ENCODE results near the gene ENPP6. TPM values are rescaled to one million over a fixed set of nuclear protein-coding genes. Genes with fewer than 3 reads are reported as not detected.

ENPP6 gene
- total RNA-seq, 2 experiments from 2014 or later: not detected

DNA sequence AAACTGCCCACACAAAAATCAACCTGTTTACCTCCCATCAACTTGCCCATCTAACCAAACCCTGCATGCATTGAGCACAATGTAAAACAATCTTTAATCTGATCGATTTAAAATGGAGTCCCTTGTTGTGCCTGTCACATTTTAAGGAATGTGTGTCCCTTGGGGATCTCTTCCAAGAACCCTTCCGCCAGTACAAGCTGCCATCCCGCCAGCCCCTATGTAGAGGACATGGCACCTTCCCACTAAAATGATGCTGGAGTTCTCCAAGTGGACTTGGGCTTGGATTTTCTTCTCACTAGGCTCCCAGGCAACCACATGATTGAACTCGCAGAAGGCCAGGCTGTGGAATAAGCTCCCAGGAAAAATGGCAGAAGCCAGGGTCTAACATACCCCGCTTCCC lies 45.8 kb upstream of the ENPP6 start:
- DNase-seq (ENCODE audit: low spot score): no peak
- Histone ChIP-seq H3K9me2 (ENCODE audit: insufficient read depth, low read length) (no peaks in the 10 kb centered on the region), H4K20me1 (ENCODE audit: insufficient read depth, low read length) (no peaks in the 10 kb centered on the region), H3K4me3 (ENCODE audit: low read depth, low read length, poor library complexity, severe bottlenecking) (no peak overlapping the region), H3K4me2 (ENCODE audit: low read length) (peak overlapping the region; percentile 47; the same call in 1 of the 2 replicates), H3K36me3 (ENCODE audit: insufficient read depth, low read length) (no peaks in the 10 kb centered on the region), H3K9me3 (ENCODE audit: low read length) (no peaks in the 10 kb centered on the region), H2AFZ (ENCODE audit: low read length) (peak overlapping the region; percentile 83; the same call in 1 of the 2 replicates), H3K79me2 (ENCODE audit: insufficient read depth, low read depth, low read length) (no peaks in the 10 kb centered on the region), H3K27ac (ENCODE audit: low read depth, low read length, poor library complexity, severe bottlenecking) (no peak overlapping the region), H3K4me1 (ENCODE audit: insufficient read depth, low read length, poor library complexity, severe bottlenecking) (peaks cover 48% of the 10 kb centered on the region)
- no TSS peak for BruUV-seq (replicated peaks)
- intact Hi-C loops (cut with micrococcal nuclease; ENCODE audit: unreplicated experiment): loop anchor here (5.0 kb wide), 1 partner anchor 719 kb away; no protein-coding TSS in a partner anchor
- ChIA-PET CTCF (ENCODE audit: unreplicated experiment) (interaction anchor here (0.5 to 2.0 kb wide), 7 partner anchors 10 to 276 kb away, joined by 3 to 8 read pairs (median 3); no protein-coding TSS in a partner anchor), POLR2A (interaction anchor here (0.7 to 9.4 kb wide), 19 partner anchors 10 to 598 kb away, joined by 3 to 283 read pairs (median 7); partner anchors contain the start of genes CENPU and IRF2)
- no peak for TF ChIP-seq EZH2phosphoT487 (IDR thresholded peaks at IDR 0.05; ENCODE audit: borderline replicate concordance, low read depth, low read length)
- TF ChIP-seq, protein P1, sequence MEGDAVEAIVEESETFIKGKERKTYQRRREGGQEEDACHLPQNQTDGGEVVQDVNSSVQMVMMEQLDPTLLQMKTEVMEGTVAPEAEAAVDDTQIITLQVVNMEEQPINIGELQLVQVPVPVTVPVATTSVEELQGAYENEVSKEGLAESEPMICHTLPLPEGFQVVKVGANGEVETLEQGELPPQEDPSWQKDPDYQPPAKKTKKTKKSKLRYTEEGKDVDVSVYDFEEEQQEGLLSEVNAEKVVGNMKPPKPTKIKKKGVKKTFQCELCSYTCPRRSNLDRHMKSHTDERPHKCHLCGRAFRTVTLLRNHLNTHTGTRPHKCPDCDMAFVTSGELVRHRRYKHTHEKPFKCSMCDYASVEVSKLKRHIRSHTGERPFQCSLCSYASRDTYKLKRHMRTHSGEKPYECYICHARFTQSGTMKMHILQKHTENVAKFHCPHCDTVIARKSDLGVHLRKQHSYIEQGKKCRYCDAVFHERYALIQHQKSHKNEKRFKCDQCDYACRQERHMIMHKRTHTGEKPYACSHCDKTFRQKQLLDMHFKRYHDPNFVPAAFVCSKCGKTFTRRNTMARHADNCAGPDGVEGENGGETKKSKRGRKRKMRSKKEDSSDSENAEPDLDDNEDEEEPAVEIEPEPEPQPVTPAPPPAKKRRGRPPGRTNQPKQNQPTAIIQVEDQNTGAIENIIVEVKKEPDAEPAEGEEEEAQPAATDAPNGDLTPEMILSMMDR (conservative IDR thresholded peaks at IDR 0.05; ENCODE audit: low read length): no peak

DNA sequence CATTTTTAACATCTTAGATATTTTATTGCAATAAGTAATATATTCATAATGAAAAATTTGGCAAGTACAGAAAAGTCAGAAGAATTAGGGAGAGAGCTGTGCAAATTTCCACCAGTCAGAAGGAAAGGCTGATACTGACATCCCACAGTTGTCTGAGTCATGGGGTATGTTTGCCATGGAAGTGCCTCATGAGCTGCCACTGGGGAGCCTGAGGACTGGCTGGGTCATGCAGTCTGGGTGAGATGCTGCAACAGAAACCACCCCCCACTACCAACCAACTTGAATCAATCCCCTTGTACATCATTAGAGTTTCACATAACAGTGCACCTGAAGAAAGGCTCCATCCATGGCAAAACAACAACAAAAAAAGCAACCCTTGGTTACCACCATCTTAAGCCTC lies 45.2 kb upstream of the ENPP6 start:
- TF ChIP-seq EZH2phosphoT487 (IDR thresholded peaks at IDR 0.05; ENCODE audit: borderline replicate concordance, low read depth, low read length): no peak
- TF ChIP-seq, protein P1 (conservative IDR thresholded peaks at IDR 0.05; ENCODE audit: low read length): no peak
- Histone ChIP-seq H3K9me3 (ENCODE audit: low read length) (no peaks in the 10 kb centered on the region), H2AFZ (ENCODE audit: low read length) (peak overlapping the region; percentile 83; the same call in 1 of the 2 replicates), H3K4me1 (ENCODE audit: insufficient read depth, low read length, poor library complexity, severe bottlenecking) (peaks cover 44% of the 10 kb centered on the region), H3K4me3 (ENCODE audit: low read depth, low read length, poor library complexity, severe bottlenecking) (no peak overlapping the region), H3K36me3 (ENCODE audit: insufficient read depth, low read length) (no peaks in the 10 kb centered on the region), H3K4me2 (ENCODE audit: low read length) (no peak overlapping the region), H3K27ac (ENCODE audit: low read depth, low read length, poor library complexity, severe bottlenecking) (no peak overlapping the region), H3K79me2 (ENCODE audit: insufficient read depth, low read depth, low read length) (no peaks in the 10 kb centered on the region), H3K9me2 (ENCODE audit: insufficient read depth, low read length) (no peaks in the 10 kb centered on the region), H4K20me1 (ENCODE audit: insufficient read depth, low read length) (no peaks in the 10 kb centered on the region)
- ChIA-PET CTCF (ENCODE audit: unreplicated experiment) (no interaction called here), POLR2A (interaction anchor here (0.7 to 9.4 kb wide), 9 partner anchors 19 to 598 kb away, joined by 3 to 283 read pairs (median 16); partner anchors contain the start of gene CENPU)
- intact Hi-C loops (cut with micrococcal nuclease; ENCODE audit: unreplicated experiment): loop anchor here (5.0 kb wide), 1 partner anchor 719 kb away; no protein-coding TSS in a partner anchor
- DNase-seq (ENCODE audit: low spot score): no peak
- no TSS peak for BruUV-seq (replicated peaks)

DNA sequence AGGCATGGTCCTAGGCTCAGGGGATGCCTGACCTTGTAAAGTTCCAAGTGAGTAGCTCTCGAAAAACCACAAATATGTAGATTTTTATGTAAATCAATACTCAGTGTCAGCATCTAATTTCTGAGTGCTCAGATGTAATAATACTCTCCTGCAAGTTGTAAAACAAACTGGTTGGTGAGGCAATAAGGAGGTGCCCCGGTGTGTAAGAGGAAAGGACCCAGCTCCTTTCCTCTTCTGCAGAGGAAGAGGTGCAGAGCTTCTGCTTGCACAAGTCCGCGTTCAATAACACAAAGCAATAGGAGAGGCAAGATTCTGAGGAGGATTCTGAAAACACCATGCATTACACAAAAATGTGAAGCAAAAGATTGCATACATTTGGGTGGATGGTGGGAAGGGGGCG lies 43.6 kb upstream of the ENPP6 start:
- H2AFZ ChIP-seq (ENCODE audit: low read length): no peak overlapping the region
- H3K4me3 ChIP-seq (ENCODE audit: low read depth, low read length, poor library complexity, severe bottlenecking): no peak overlapping the region
- ChIA-PET CTCF (ENCODE audit: unreplicated experiment) (no interaction called here), POLR2A (interaction anchor here (0.6 to 1.1 kb wide), 3 partner anchors 32 to 471 kb away, joined by 3 to 5 read pairs (median 3); no protein-coding TSS in a partner anchor)
- H3K4me1 ChIP-seq (ENCODE audit: insufficient read depth, low read length, poor library complexity, severe bottlenecking): peaks cover 28% of the 10 kb centered on the region
- no TSS peak for BruUV-seq (replicated peaks)
- intact Hi-C loops (cut with micrococcal nuclease; ENCODE audit: unreplicated experiment): loop anchor here (5.0 kb wide), 1 partner anchor 721 kb away; no protein-coding TSS in a partner anchor
- DNase-seq (ENCODE audit: low spot score): no peak
- H3K9me3 ChIP-seq (ENCODE audit: low read length): no peaks in the 10 kb centered on the region
- no peaks in the 10 kb centered on the region for H3K79me2 ChIP-seq (ENCODE audit: insufficient read depth, low read depth, low read length)
- H3K27ac ChIP-seq (ENCODE audit: low read depth, low read length, poor library complexity, severe bottlenecking): no peak overlapping the region
- no peaks in the 10 kb centered on the region for H3K9me2 ChIP-seq (ENCODE audit: insufficient read depth, low read length)
- TF ChIP-seq EZH2phosphoT487 (IDR thresholded peaks at IDR 0.05; ENCODE audit: borderline replicate concordance, low read depth, low read length): no peak
- TF ChIP-seq, protein P1 (conservative IDR thresholded peaks at IDR 0.05; ENCODE audit: low read length): no peak
- no peaks in the 10 kb centered on the region for H3K36me3 ChIP-seq (ENCODE audit: insufficient read depth, low read length)
- H4K20me1 ChIP-seq (ENCODE audit: insufficient read depth, low read length): no peaks in the 10 kb centered on the region
- no peak overlapping the region for H3K4me2 ChIP-seq (ENCODE audit: low read length)

All from OCI-LY7 (cell line).